Peyer's patch (tissue), 4 donors: ENCODE data around the gene WWC1. TPM values are rescaled to one million over a fixed set of nuclear protein-coding genes. Genes with fewer than 3 reads are reported as not detected.
A peak's percentile ranks its signal among the peaks of the same experiment; 100 is the strongest.

Source experiments
- DNase-seq, 3 donors: peaks; one replicate each; pipeline ENCODE4 v3.0.0-alpha.2; 2017 to 2019
- H3K27ac ChIP-seq, 4 donors: fragments of 200-600 bp; sonication (generic); one replicate each; pipeline ENCODE4 v1.5.1; 2016 to 2019
- H3K27me3 ChIP-seq, 2 donors: fragments of 200-600 bp; sonication (generic); one replicate each; pipeline ENCODE4 v1.5.1; 2019
- H3K36me3 ChIP-seq, 3 donors: fragments of 200-600 bp; sonication (generic); one replicate each; pipeline ENCODE4 v1.5.1; 2016 to 2019
- H3K4me1 ChIP-seq, 4 donors: fragments of 200-600 bp; sonication (generic); one replicate each; pipeline ENCODE4 v1.5.1; 2016 to 2019
- H3K4me3 ChIP-seq, 4 donors: fragments of 200-600 bp; sonication (generic); 1 replicate in 3 of 4; 2 replicates in 1 of 4; pipeline ENCODE4 v1.5.1; 2016 to 2019; ENCODE audit warnings: mild to moderate bottlenecking in 1 of 4
- H3K9me3 ChIP-seq, 4 donors: fragments of 200-600 bp; sonication (generic); one replicate each; pipeline ENCODE4 v1.5.1; 2016 to 2019; ENCODE audit warnings: mild to moderate bottlenecking in 1 of 4
- CTCF ChIP-seq, 6 experiments: fragments of 450-650 bp in 4 of 6; fragments of 200-600 bp in 2 of 6; sonication (generic) in 1 of 6; IDR thresholded peaks; one replicate each; pipeline ENCODE4 v1.5.1; 2017 to 2019; ENCODE audit warnings: antibody characterized with exemption in 6 of 6, mild to moderate bottlenecking in 3 of 6, moderate library complexity in 1 of 6
- POLR2A ChIP-seq, 2 donors: fragments of 450-650 bp; IDR thresholded peaks; one replicate each; pipeline ENCODE4 v1.5.1; 2017; ENCODE audit warnings: antibody characterized with exemption in 2 of 2, mild to moderate bottlenecking in 2 of 2, moderate library complexity in 2 of 2
- total RNA-seq, 4 donors: library from RNA; depleted of rRNA; stranded (reverse); fragments of >200 nt; gene quantifications; one replicate each; pipeline ENCODE4 v1.1.0, GENCODE V29; 2016

Gene WWC1
- total RNA-seq, 4 donors from 2014 or later: 47.0 to 63.2 (median 52.8) TPM

- Histone ChIP-seq H3K36me3 (peaks cover 0 to 10% (median 0%) of the 10 kb centered on the region in 3 donors), H3K27me3 (no peaks in the 10 kb centered on the region)
These were observed 120.4 kb downstream of the WWC1 start for GRCh38 chr5:168411871-168412270.

GRCh38 chr5:168413062-168413461, 121.6 kb downstream of the WWC1 start:
- Histone ChIP-seq H3K4me1 (no peaks in the 10 kb centered on the region), H3K27ac (no peak overlapping the region), H3K4me3 (no peak overlapping the region), H3K27me3 (no peaks in the 10 kb centered on the region), H3K36me3 (peaks cover 0 to 10% (median 0%) of the 10 kb centered on the region in 3 donors), H3K9me3 (no peaks in the 10 kb centered on the region)
- peak in 1 of 3 donors; percentile 77 for DNase-seq
- TF ChIP-seq POLR2A (IDR thresholded peaks at IDR 0.05) (no peak), CTCF (IDR thresholded peaks at IDR 0.05) (no peak)

More at GRCh38 chr5:168411871-168412270, 120.4 kb downstream of the WWC1 start:
- TF ChIP-seq POLR2A (IDR thresholded peaks at IDR 0.05) (no peak), CTCF (IDR thresholded peaks at IDR 0.05) (no peak)
- Histone ChIP-seq H3K4me3 (no peak overlapping the region), H3K9me3 (no peaks in the 10 kb centered on the region), H3K4me1 (no peaks in the 10 kb centered on the region), H3K27ac (no peak overlapping the region)
- no peak for DNase-seq

- Histone ChIP-seq H3K4me1 (no peaks in the 10 kb centered on the region), H3K27me3 (no peaks in the 10 kb centered on the region), H3K27ac (no peak overlapping the region), H3K9me3 (no peaks in the 10 kb centered on the region), H3K4me3 (no peak overlapping the region), H3K36me3 (peaks cover 0 to 12% (median 0%) of the 10 kb centered on the region in 3 donors)
- no peak for DNase-seq
- TF ChIP-seq POLR2A (IDR thresholded peaks at IDR 0.05): no peak
- no peak for TF ChIP-seq CTCF (IDR thresholded peaks at IDR 0.05)
These were observed 122.2 kb downstream of the WWC1 start for GRCh38 chr5:168413596-168413995.

- H3K9me3 ChIP-seq: no peaks in the 10 kb centered on the region
- H3K27ac ChIP-seq: no peak overlapping the region
- no peaks in the 10 kb centered on the region for H3K27me3 ChIP-seq
- no peak for TF ChIP-seq CTCF (IDR thresholded peaks at IDR 0.05)
- TF ChIP-seq POLR2A (IDR thresholded peaks at IDR 0.05): no peak
- H3K4me3 ChIP-seq: no peak overlapping the region
- peaks cover 0 to 17% (median 0%) of the 10 kb centered on the region in 3 donors for H3K36me3 ChIP-seq
- no peaks in the 10 kb centered on the region for H3K4me1 ChIP-seq
- DNase-seq: no peak
These were observed 124.0 kb downstream of the WWC1 start for GRCh38 chr5:168415401-168415800.

- H3K27ac ChIP-seq: no peak overlapping the region
These were observed 124.5 kb downstream of the WWC1 start for GRCh38 chr5:168415971-168416370.

More at GRCh38 chr5:168415971-168416370, 124.5 kb downstream of the WWC1 start:
- H3K9me3 ChIP-seq: no peaks in the 10 kb centered on the region
- H3K4me1 ChIP-seq: no peaks in the 10 kb centered on the region
- H3K27me3 ChIP-seq: no peaks in the 10 kb centered on the region
- H3K36me3 ChIP-seq: peaks cover 0 to 17% (median 0%) of the 10 kb centered on the region in 3 donors
- no peak overlapping the region for H3K4me3 ChIP-seq
- no peak for DNase-seq
- TF ChIP-seq CTCF (IDR thresholded peaks at IDR 0.05) (no peak), POLR2A (IDR thresholded peaks at IDR 0.05) (no peak)
